IPS-11a (cell line): ENCODE data around the gene IFT81.
"Not testable (repeated sequence)": the region's sequence is repeated elsewhere in the genome, so short reads cannot be mapped to it uniquely, and the experiment has no call there.

Experiments used
- H3K4me3 ChIP-seq: one replicate; pipeline ENCODE4 v1.5.1; 2013; ENCODE audit warnings: low read depth, low read length, control low read depth

IFT81 gene

DNA sequence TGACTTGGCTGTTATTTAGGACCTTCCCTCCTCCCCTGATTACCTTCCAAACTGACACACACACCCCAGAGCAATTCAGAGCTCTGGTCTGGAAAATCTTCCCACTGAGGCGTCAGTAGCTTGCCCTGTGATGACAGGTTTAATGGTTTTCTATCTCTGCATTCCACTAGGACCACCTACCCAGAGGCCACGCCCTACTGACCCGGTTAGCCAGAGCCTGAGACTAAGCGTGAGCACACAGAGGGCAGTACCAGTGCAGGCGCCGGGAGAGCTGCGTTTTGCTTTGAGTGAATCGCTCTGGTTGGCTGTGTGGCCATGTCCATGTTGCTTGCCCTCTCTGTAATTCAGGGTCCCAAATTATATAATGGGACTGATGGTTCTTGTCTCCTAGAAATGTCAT lies 120.7 kb downstream of the IFT81 start:
- no peak overlapping the region for H3K4me3 ChIP-seq

DNA sequence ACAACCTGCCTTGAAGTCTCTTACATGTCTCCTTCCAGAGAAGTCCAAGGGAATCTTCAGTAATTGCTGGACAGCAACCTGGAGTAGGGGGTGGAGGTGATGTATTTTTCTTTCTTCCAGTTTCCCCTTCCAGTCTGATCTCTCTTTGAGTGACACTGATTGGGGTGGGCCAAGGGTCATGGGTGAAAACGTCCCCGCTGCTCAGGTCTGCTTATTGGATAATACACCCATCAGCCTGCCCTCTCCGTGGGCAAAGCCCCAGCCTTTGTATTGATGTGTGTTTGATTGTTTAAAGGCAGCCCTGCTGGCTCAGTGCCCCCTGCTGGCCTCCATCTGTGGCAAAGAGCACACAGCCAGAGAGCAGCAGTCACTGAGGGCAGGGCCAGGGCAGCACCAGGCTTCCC lies 121.2 kb downstream of the IFT81 start:
- H3K4me3 ChIP-seq = no peak overlapping the region

DNA sequence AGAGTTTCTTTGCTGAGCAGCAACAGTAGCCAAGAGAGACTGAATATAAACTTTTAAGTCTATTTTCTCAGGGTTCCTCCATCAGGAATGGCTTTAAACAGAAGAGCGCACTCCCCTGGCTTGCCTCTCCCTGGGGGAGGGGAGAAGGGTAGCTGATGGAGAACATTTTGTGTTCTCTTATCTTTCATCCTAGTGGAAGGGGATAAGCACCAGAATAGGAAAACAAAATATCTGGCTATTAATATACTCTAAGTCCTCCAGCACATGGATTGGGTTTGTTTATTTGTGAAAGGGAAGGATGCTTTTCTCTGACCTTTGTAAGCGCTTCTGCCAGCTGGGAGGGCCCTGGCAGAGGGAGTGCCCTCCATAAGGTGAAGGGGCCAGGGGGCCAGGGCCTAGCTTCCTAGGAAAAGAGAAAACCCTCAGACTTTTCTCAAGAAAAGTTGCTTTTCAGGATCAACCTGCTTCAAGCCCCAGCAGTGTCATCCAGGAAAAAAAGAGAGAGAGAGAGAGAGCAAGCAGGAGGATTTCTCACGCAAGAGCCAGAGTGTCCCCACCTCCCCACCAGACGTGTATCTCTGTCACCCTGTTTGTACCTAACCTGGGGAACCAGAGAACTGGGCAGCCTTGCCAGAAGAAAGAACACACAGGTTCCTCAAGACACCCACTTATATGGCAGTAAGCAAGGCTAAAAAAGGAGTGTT lies 122.6 kb downstream of the IFT81 start:
- no peak overlapping the region for H3K4me3 ChIP-seq

DNA sequence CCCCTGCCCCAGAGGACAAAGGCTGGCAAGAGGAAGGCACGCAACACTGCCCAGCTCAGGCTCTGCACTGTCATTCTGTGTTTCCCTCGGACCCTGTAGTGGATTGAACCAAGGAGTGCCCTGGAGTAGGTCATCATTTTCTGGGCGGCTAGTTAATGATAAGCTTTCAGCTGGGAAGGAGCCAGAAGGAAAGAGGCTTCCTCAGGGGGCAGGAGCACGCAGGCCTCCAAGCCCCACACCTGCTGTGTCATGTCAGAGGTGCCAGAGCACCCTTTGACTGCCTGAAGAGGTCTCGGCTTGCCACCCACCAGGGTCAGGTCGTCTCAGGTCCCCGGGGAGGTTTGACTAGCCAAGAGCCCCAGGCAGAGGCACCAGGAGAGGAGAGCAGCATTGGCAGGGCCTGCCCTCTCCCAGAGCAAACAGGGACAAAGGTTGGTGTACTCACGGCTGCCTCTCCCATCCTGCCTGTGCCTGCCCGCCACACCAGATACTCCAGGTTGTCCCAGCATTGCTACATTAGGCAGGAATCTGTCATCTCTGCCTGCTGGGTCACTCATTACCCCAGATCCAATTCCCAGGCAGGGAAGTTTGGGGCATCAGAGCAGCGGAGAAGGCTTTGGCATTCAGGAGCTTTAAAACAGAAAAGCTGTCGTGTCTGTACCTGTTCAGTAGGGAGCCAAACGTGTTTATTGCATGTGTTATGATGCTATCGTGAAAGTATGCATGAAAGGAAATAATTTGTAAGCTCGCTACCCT lies 123.4 kb downstream of the IFT81 start:
- no peak overlapping the region for H3K4me3 ChIP-seq

DNA sequence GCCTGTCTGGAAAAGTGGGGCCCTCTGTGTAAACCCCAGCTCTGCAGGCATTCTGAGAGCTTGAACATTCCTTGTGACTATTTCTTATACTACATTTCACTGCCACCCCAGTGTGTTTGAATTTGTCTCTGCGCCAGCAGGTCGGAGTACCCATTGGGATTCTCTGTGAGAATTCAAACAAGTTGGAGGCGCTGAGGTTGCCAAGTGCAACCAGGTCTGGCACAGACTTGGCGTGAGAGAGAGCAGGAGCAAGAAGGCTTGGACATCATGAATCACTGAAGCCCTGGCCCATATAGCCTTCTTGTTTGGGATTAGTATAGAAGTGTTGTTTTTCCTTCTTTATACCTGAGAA lies 123.9 kb downstream of the IFT81 start:
- no peak overlapping the region for H3K4me3 ChIP-seq

DNA sequence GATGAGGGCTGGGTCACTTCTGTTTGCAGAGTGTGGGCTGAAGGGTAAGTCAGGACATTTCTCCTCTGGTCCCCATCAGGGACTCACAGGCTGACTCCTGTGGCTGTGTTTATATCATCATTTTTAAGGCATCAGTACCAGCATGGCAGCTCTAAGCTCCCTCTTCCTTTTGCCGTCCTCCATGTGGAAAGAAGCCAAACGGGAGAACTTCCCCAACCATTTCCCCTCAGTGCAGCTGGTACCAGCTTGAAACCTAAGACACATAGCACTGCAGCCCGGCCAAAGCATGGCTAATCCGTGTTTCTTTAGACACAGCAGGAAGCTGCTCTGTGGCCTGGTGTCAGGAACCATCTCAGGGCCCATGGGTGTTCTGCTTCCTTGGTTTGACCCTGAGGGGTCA lies 124.9 kb downstream of the IFT81 start:
- H3K4me3 ChIP-seq = no peak overlapping the region

DNA sequence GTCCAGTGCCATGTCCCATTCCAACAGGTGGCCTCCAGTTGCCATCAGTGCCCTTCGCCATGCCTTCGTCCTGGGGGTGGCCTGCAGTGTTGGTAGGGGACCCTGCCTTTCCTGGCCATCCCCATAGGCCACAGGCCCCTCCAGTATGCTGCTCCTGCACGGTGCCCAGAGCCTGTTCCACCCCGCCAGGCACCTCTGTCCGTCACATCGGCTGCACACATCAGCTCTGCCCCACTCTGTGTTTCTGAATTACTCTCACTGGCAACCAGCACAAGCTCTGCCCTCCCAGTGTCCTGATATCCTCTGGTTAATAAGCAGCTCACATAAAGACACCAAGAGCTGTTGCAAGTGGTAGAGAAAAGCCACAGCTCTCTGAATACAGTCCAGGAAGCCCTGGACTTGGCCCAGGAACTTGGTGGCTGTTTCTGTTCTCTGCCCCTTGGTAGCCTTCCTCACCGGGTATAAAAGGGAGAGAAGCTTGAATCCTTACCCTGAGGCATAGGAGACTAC lies 125.6 kb downstream of the IFT81 start:
- H3K4me3 ChIP-seq = no peak overlapping the region

DNA sequence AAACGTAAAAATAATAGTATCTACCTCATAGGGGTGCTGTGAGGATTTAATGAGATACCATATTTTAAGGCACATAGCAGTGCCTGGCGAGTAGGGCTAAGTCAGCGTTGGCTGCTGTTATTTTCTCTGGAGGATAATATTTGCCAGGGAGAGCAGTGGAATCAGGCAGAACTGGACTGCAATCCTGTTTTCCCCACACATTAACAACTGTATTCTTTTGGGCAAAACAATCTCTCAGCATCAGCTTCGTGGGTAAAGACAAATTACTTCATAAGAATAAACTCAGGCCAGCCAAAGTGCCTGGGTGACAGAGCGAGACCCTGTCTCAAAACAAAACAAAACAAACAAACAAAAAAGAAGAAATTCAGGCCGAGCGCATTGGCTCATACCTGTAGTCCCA lies 127.2 kb downstream of the IFT81 start:
- H3K4me3 ChIP-seq = no peak overlapping the region

DNA sequence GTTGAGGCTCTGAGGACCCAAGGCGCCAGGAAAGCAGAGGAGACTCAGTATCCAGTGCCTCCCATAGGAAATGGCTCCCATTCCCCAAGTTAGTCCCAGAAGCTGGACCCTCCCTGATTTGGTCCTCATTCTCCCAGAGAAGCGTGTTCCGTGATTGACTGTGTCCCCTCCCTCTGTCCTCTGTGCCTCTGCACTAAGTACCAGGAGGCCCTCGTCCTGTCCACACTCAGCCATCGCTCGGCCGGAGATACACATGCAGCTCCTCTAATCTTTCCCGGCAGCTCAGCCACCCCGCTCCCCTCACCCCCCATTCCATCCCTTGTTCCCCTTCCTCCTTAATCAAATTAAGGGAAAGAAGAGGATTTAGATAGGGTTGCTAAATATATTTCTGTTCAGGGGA lies 128.6 kb downstream of the IFT81 start:
- H3K4me3 ChIP-seq = no peak overlapping the region

DNA sequence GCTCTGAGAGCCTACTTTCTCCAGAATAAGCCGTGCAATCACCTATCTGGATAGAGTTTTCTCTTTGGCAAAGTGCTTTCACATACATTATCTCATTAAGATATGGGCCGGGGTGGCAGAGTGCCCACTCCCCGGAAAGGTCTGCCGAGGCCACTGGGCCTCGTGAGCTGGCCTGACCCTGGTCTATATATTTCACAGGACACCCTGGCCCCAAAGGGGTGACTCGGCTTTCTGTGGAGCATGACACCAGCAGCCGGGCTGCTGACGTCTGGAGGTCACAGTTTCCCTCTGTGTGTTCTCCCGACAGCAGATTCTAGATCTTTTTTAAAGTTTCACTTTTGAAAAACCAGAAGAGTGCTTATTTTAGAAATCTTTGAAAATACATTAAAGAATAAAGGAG lies 129.0 kb downstream of the IFT81 start:
- H3K4me3 ChIP-seq = no peak overlapping the region

DNA sequence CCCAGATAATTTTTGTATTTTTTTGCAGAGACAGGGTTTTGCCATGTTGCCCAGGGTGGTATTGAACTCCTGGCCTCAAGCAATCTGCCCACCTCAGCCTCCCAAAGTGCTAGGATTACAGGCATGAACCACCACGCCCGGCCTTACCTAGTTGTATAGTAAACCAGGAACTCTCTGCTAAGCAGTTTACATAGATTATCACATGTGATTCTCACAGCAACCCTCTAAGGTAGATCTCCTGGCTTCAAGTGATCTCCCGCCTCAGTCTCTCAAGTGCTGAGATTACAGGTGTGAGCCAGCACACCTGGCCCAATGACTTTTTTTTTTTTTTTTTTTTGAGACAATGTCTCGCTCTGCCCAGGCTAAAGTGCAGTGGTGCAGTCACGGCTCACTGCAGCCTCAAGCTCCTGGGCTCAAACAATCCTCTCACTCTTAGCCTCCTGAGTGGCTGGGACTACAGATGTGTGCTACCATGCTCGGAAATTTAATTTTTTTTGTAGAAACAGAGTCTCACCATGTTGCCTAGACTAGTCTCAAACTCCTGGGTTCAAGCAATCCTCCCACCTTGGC lies 130.9 kb downstream of the IFT81 start:
- H3K4me3 ChIP-seq = no peak overlapping the region

DNA sequence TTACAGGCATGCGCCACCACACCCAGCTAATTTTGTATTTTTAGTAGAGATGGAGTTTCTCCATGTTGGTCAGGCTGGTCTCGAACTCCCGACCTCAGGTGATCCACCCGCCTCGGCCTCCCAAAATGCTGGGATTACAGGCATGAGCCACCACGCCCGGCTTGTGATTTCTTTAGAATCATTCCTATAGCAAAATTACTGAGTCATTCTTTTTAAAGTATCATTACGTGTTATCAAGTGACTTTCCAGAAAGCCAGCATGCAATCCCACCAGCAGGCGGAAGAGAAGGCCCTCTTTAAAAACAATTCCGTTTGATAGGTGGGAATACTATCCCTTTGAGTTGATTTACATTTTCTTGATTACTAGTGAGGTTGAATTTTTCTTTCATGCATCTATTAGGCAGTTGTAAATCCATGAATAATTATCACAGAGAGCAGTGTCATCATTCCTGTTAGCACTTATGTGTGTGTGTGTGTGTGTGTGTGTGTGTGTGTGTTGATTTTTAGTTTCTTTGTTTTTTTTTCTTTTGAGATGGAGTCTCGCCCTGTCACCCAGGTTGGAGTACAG lies 131.8 kb downstream of the IFT81 start:
- not testable (repeated sequence) for H3K4me3 ChIP-seq

DNA sequence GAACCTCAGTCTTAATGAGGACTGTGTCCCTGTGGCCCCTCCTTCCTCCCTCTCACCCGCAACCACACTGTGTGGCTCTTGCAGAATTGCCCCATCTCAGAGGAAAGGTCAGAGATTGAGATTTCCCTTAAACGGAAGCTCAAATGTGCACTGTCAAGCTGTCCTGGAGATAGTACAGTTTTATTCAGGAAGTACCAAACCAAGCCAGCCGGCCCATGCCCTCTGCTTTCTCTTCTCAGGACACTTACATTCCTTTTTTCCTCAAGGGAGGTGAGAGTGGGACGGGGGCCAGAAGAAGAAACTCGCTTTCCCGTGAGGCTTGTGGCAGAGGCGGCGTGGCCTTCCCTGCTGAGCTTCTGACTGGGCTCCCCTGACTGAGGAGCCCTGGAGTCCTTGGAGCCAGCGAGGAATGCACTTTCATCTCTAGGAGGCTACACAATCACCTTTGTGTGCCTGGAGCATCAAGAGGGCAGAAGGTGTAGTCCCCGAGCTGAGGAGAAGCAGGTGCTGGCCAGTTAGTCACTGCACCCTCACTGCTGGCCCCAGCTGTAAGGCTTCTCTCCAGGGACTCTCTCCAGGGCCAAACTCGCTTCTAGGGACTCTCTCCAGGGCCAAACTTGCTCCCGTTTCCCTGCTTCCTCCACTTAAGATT lies 132.7 kb downstream of the IFT81 start:
- no peak overlapping the region for H3K4me3 ChIP-seq

DNA sequence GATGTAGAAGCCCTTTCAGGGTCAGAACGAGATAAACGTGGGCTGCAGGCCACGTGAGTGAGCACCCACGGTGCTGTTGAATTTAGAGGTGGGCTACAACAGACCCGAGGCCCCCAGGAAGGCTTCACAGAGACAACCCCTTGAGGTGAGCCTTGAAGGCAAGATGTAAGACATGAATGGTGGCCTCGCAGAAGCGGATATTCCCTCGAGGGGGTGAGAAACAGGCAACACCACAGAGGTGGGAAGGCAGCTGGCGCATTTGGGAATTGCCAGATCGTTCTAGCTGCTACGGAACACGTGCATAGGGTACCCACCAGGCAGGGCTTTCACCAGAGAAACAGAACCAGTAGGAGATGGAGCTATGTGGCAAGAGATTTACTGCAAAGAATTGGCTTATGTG lies 134.3 kb downstream of the IFT81 start:
- no peak overlapping the region for H3K4me3 ChIP-seq

DNA sequence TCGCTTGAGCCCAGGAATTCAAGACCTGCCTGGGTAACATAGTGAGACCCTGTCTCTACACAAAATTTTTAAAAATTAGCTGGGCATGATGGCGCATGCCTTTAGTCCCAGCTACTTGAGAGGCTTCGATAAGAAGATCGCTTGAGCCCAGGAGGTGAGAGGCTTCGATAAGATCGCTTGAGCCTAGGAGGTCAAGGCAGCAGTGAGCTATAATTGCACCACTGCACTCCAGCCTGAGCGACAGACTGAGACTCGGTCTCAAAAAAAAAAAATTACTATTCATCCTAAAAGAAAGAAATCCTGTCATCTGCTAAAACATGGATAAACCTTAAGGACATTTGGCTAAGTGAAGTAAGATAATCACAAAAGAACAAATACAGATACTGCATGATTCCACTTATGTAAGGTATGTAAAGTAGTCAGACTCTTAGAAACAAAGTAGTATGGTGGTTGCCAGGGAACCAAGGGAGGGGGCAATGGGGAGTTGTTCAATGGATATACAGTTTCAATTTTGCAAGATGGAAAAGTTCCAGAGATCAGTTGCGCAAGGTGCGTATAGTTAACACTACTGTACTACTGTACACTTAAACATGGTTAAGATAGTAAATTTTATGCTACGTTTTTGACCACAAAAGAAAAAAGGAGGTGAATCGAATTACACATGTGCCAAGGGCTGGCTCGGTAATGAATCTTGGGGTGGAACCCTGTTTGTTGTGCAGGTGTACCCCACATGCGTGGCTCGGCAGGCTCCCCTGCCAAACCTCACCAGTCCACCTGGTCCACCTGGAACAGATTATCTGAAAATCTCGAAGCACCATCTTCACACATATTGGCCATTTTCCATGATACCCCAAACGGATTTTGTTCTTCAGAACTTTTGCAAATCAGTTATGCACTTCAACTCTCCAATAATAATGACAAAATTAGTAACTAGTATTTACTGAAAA lies 138.6 kb downstream of the IFT81 start:
- H3K4me3 ChIP-seq = no peak overlapping the region

DNA sequence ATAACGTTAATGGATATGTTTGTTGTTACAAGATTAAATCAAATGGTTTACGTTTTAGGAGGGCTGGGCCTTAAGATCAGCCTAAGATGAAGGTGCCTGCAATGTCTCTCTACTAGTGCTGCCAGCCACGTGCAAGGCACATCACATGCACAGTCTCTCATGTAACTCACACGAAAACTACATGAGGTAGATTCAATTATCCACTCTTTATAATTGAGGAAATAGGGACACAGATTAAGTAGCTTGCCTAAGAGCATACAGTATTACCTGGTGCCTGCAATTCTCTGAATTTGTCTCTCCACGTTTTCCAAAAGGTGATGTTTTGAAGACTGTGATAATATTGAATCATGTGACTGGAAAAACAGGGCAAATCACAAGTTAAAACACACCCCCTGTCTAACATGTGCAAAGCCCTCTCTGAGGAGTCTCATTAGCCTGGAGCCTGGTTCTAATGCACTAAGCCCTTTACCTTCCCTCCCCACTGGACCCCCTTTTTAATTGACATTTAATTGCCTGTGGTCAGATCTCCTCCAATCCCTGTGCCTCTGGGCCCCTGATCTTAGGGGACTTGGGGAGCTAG lies 142.3 kb downstream of the IFT81 start:
- H3K4me3 ChIP-seq = no peak overlapping the region

DNA sequence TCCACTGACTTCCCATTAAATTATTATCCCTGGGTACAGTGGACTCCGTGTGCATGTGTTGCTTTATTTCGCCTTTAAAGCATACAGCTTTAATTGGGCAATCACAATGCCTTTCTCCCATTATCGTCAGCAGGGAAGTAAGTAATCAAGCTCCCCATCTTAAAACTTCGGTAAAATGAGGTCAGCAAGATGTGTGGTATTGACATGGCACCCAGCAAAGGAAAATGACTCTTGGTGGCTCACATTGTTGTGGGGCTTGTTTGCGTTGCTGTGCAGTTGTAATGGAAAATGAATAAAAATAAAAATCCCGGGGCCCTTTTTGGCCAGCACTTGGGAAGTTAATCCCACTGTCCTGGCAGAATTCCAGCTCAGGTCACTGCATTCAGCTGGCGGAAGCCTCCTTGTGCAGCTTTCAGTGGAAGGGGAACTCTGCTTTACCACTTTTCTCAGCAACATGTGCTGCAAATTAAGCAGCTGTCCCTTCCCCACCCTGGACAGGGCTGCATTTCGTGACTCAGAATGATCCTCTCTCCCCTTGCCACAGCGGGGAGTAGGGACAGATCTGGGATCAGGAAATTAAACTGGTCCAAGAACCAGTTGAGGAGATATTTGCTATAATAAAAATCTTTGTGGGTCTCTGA lies 142.9 kb downstream of the IFT81 start:
- no peak overlapping the region for H3K4me3 ChIP-seq
